Measurements from ENCODE around the gene LYSMD2. TPM values are rescaled to one million over a fixed set of nuclear protein-coding genes. Genes with fewer than 3 reads are reported as not detected.

LYSMD2 gene
- total and polyA plus RNA-seq, 5 experiments from 2014 or later, result 28.0 to 53.7 (median 29.6) TPM

GRCh38 chr15:51677452-51677851 lies 60.0 kb downstream of the LYSMD2 start:
- Mint-ChIP-seq H3K27me3 (peaks cover 14 to 45% (median 21%) of the 10 kb centered on the region in 5 donors), H3K9me3 (peaks cover 0 to 7% (median 0%) of the 10 kb centered on the region in 9 donors), H3K36me3 (peaks cover 0 to 14% (median 2%) of the 10 kb centered on the region in 3 donors), H3K4me3 (no peak overlapping the region), H3K4me1 (peaks cover 0 to 9% (median 2%) of the 10 kb centered on the region in 4 donors), H3K27ac (no peak overlapping the region)
- ATAC-seq, result no peak
- POLR2A ChIA-PET, result no interaction called here
- DNase-seq, result no peak

- H3K9me3 Mint-ChIP-seq, result peaks cover 0 to 7% (median 0%) of the 10 kb centered on the region in 9 donors
- no peak for ATAC-seq
- no peak overlapping the region for H3K27ac Mint-ChIP-seq
- H3K36me3 Mint-ChIP-seq, result peaks cover 0 to 14% (median 2%) of the 10 kb centered on the region in 3 donors
- POLR2A ChIA-PET, result no interaction called here
- no peak for DNase-seq
- peaks cover 14 to 45% (median 22%) of the 10 kb centered on the region in 5 donors for H3K27me3 Mint-ChIP-seq
- H3K4me1 Mint-ChIP-seq, result peaks cover 0 to 9% (median 2%) of the 10 kb centered on the region in 4 donors
- H3K4me3 Mint-ChIP-seq, result no peak overlapping the region
Measured at GRCh38 chr15:51677021-51677420, 60.4 kb downstream of the LYSMD2 start.

- peaks cover 4 to 39% (median 10%) of the 10 kb centered on the region in 5 donors for H3K27me3 Mint-ChIP-seq
- peaks cover 0 to 8% (median 0%) of the 10 kb centered on the region in 3 donors for H3K36me3 Mint-ChIP-seq
- POLR2A ChIA-PET, result no interaction called here
- no peaks in the 10 kb centered on the region for H3K4me1 Mint-ChIP-seq
- no peak overlapping the region for H3K27ac Mint-ChIP-seq
- DNase-seq (no peak), ATAC-seq (no peak)
- peaks cover 0 to 7% (median 0%) of the 10 kb centered on the region in 9 donors for H3K9me3 Mint-ChIP-seq
- H3K4me3 Mint-ChIP-seq, result no peak overlapping the region
Measured at GRCh38 chr15:51675234-51675633, 62.2 kb downstream of the LYSMD2 start.

Other genes with a start within 250 kb of the LYSMD2 start
- 10 to 100 TPM in 1 of 2 experiments, 1 to 10 TPM in 1; 6.7 to 10.2 TPM for gene DMXL2, start 114.9 kb downstream of the LYSMD2 start, total RNA-seq
- gene DMXL2, start 114.9 kb downstream of the LYSMD2 start, polyA plus RNA-seq, result 1 to 10 TPM in 2 of 3 donors, under 1 TPM in 1; 0.68 to 1.7 (median 1.6) TPM
- gene SCG3, start 56.2 kb downstream of the LYSMD2 start, total RNA-seq, result not detected
- not detected for gene SCG3, start 56.2 kb downstream of the LYSMD2 start, polyA plus RNA-seq
- gene TMOD2, start 13.9 kb upstream of the LYSMD2 start, total RNA-seq, result 10 to 100 TPM; 19.9 to 21.0 TPM
- gene TMOD2, start 13.9 kb upstream of the LYSMD2 start, polyA plus RNA-seq, result 1 to 10 TPM; 2.9 to 4.4 (median 3.5) TPM
- gene TMOD3, start 92.0 kb upstream of the LYSMD2 start, total RNA-seq, result 10 to 100 TPM; 52.5 to 56.7 TPM
- 10 to 100 TPM; 27.6 to 32.6 (median 28.0) TPM for gene TMOD3, start 92.0 kb upstream of the LYSMD2 start, polyA plus RNA-seq
- gene LEO1, start 234.1 kb upstream of the LYSMD2 start, total RNA-seq, result 10 to 100 TPM; 20.2 to 20.9 TPM
- gene LEO1, start 234.1 kb upstream of the LYSMD2 start, polyA plus RNA-seq, result 10 to 100 TPM; 15.0 to 26.5 (median 19.6) TPM